HG03565 (cell line): ENCODE data around the gene VWC2.

Experiments
- ATAC-seq: cut with Tn5 transposase; IDR thresholded peaks from one replicate; pipeline ENCODE4 v1.9.1; 2021; ENCODE audit warnings: mild to moderate bottlenecking, moderate library complexity; ENCODE audit not compliant: unreplicated experiment

VWC2 gene

DNA sequence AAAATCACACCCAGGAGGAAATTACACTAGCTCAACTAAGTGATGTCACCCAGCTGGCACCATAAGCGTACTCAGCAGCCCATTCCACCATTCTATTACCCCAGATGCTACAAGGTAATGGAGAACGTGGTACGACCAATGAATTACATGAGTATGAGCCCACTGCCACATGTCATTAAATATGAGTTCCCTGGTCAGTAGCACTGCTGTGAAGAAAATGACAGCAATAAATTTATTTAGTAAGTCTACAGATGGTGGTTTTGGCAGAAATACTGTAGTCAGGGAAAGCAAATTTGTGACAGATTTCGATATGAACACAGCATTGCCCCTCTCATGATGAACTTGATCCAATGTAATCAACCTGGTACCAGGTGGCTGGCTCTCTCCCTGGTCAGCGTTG is 154.2 kb downstream of the VWC2 start:
- ATAC-seq, result no peak

- ATAC-seq, result no peak
These were observed 155.3 kb downstream of the VWC2 start for GRCh38 chr7:49928787-49929186.

GRCh38 chr7:49931627-49932026 is 158.2 kb downstream of the VWC2 start:
- ATAC-seq, result no peak

DNA sequence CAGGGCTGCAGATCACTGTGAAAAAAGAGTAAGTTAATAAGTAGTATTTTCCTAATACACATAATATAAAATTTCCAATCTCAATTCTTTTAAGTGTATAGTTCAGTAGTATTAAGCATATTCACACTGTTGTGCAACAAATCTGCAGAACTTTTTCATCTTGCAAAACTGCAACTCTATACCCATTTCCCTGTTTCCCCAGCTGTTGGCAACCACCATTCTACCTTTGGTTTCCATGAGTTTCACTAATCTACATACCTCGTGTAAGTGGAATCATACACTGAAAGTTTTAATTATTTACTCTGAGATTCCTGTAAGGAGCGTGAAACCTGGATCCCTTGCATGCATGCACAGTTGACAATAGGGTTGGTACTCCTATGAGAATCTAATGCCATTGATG is 164.2 kb downstream of the VWC2 start:
- no peak for ATAC-seq
